Nephron (organoid): ENCODE data around the gene ANAPC5.

ENCODE experiments used
- H3K27ac Mint-ChIP-seq, 3 experiments: 2 replicates each; pipeline ENCODE4 v1.8.0; 2020; ENCODE audit warnings: mixed read lengths in 3 of 3, mild to moderate bottlenecking in 2 of 3, moderate library complexity in 1 of 3
- H3K27me3 Mint-ChIP-seq: 2 replicates; pipeline ENCODE4 v1.8.0; 2021; ENCODE audit warnings: low read depth, mild to moderate bottlenecking, moderate library complexity, mixed read lengths
- H3K36me3 Mint-ChIP-seq: 2 replicates; pipeline ENCODE4 v1.8.0; 2020; ENCODE audit warnings: low read depth, mixed read lengths
- H3K4me1 Mint-ChIP-seq: 2 replicates; pipeline ENCODE4 v1.8.0; 2020; ENCODE audit warnings: mixed read lengths
- H3K4me3 Mint-ChIP-seq, 3 experiments: 2 replicates each; pipeline ENCODE4 v1.8.0; 2020; ENCODE audit warnings: mild to moderate bottlenecking in 3 of 3, mixed read lengths in 3 of 3, moderate library complexity in 2 of 3
- H3K9me3 Mint-ChIP-seq: 2 replicates; pipeline ENCODE4 v1.8.0; 2020; ENCODE audit warnings: mixed read lengths
- CTCF ChIP-seq, 3 experiments: fragments of 200-600 bp; sonication (generic); IDR thresholded peaks; one replicate each; pipeline ENCODE4 v1.5.0; 2021; ENCODE audit warnings: antibody characterized with exemption in 3 of 3; ENCODE audit not compliant: unreplicated experiment in 3 of 3

The ANAPC5 gene

GRCh38 chr12:121293603-121294002, 58.6 kb downstream of the ANAPC5 start:
- Mint-ChIP-seq H3K4me3 (peak overlapping the region in 2 of 3 experiments; percentile 8 to 42), H3K4me1 (peaks cover 28% of the 10 kb centered on the region), H3K27ac (no peak overlapping the region), H3K9me3 (no peaks in the 10 kb centered on the region), H3K27me3 (no peaks in the 10 kb centered on the region), H3K36me3 (peaks cover 9% of the 10 kb centered on the region)
- no peak for TF ChIP-seq CTCF (IDR thresholded peaks at IDR 0.05; ENCODE audit: unreplicated experiment in 3 of 3)

GRCh38 chr12:121290410-121290809, 61.8 kb downstream of the ANAPC5 start:
- Mint-ChIP-seq H3K9me3 (no peaks in the 10 kb centered on the region), H3K27me3 (no peaks in the 10 kb centered on the region), H3K36me3 (peaks cover 9% of the 10 kb centered on the region), H3K4me1 (peaks cover 24% of the 10 kb centered on the region), H3K27ac (no peak overlapping the region), H3K4me3 (no peak overlapping the region)
- TF ChIP-seq CTCF (IDR thresholded peaks at IDR 0.05; ENCODE audit: unreplicated experiment in 3 of 3), result no peak

DNA sequence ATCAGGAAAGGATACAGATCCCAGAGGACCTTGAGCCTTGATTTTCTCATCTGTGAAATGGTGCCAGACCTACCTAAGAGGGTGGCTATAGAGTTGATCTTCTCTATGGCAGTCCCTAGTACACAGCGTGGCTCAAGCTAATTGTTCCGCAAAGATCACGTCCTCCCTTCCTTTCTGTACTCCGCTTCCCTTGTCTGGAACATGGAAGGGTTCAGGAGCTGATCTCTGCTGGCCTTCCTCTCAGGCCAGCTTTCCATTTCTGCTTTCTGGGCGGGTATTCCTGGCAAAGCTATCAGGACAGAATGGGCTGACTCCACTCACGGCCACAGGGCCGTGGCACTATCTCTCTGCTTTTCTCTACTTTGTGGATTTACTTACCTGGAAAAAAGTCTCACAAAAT, 62.2 kb downstream of the ANAPC5 start:
- H3K9me3 Mint-ChIP-seq, result no peaks in the 10 kb centered on the region
- H3K27me3 Mint-ChIP-seq, result no peaks in the 10 kb centered on the region
- no peak overlapping the region for H3K4me3 Mint-ChIP-seq
- peaks cover 19% of the 10 kb centered on the region for H3K4me1 Mint-ChIP-seq
- no peak overlapping the region for H3K27ac Mint-ChIP-seq
- no peak for TF ChIP-seq CTCF (IDR thresholded peaks at IDR 0.05; ENCODE audit: unreplicated experiment in 3 of 3)
- peaks cover 9% of the 10 kb centered on the region for H3K36me3 Mint-ChIP-seq

DNA sequence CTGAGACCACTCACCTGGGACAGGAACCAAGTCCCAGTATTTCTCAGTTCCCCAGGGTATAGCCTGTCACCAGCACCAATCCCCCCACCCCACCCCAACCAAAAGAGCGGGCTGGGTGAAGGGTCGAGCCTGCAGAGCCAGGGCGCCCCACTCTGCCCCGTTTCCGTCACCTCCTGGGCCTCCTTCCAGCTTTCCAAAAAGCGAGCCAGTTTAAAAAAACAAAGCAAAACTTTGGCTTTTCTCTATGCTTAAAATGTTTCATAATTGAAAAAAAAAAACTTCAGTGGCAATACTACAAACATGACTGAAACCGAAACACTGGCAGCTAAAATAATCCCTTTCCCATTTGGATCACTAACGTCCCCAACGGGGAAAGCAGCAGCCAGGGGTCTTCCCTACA, 63.2 kb downstream of the ANAPC5 start:
- no peaks in the 10 kb centered on the region for H3K27me3 Mint-ChIP-seq
- peaks cover 9% of the 10 kb centered on the region for H3K36me3 Mint-ChIP-seq
- H3K27ac Mint-ChIP-seq, result peak overlapping the region; percentile 62 to 85 (median 68)
- no peaks in the 10 kb centered on the region for H3K9me3 Mint-ChIP-seq
- peaks cover 19% of the 10 kb centered on the region for H3K4me1 Mint-ChIP-seq
- TF ChIP-seq CTCF (IDR thresholded peaks at IDR 0.05; ENCODE audit: unreplicated experiment in 3 of 3), result no peak
- H3K4me3 Mint-ChIP-seq, result no peak overlapping the region

GRCh38 chr12:121288158-121288845, 63.9 kb downstream of the ANAPC5 start:
- Mint-ChIP-seq H3K4me1 (peaks cover 19% of the 10 kb centered on the region), H3K4me3 (no peak overlapping the region), H3K27ac (peak overlapping the region in 2 of 3 experiments; percentile 62 to 68), H3K27me3 (no peaks in the 10 kb centered on the region), H3K36me3 (peaks cover 9% of the 10 kb centered on the region), H3K9me3 (no peaks in the 10 kb centered on the region)
- no peak for TF ChIP-seq CTCF (IDR thresholded peaks at IDR 0.05; ENCODE audit: unreplicated experiment in 3 of 3)
